HEK293 (cell line): ENCODE measurements around the gene SERPINB5.

Source experiments
- CTCF ChIA-PET: fragments of 350-600 bp; formaldehyde crosslinking; extraction: SDS; loops from one replicate; lab custom pipeline; 2021; ENCODE audit warnings: antibody characterized with exemption; lab: Yijun Ruan, JAX
- POLR2A ChIA-PET: fragments of 300-600 bp; formaldehyde crosslinking; extraction: SDS; loops from one replicate; lab custom pipeline; 2020; ENCODE audit warnings: antibody characterized with exemption, inconsistent platforms; lab: Yijun Ruan, JAX
- H3K27ac ChIP-seq: fragments of 200-500 bp; sonication (Bioruptor generic); 2 replicates; pipeline ENCODE4 v1.5.1; 2014; ENCODE audit warnings: low read depth, low read length, control low read depth, inconsistent platforms; ENCODE audit errors: extremely low read depth
- H3K36me3 ChIP-seq, 2 experiments: fragments of 200-500 bp in 1 of 2; sonication (Bioruptor generic) in 1 of 2; 1 replicate in 1 of 2; 2 replicates in 1 of 2; pipeline ENCODE4 v1.5.1; 2014 to 2017; ENCODE audit warnings: inconsistent platforms in 2 of 2, low read length in 2 of 2; ENCODE audit not compliant: control insufficient read depth in 2 of 2, insufficient read depth in 1 of 2
- H3K4me1 ChIP-seq: fragments of 200-500 bp; sonication (Bioruptor generic); 2 replicates; pipeline ENCODE4 v1.5.1; 2014; ENCODE audit warnings: mild to moderate bottlenecking, low read length, inconsistent platforms; ENCODE audit not compliant: control insufficient read depth, insufficient read depth
- H3K4me3 ChIP-seq: 2 replicates; pipeline ENCODE4 v1.5.1; 2011; ENCODE audit warnings: low read depth, mild to moderate bottlenecking, control low read depth, low read length, moderate library complexity
- H3K9me3 ChIP-seq: fragments of 200-500 bp; sonication (Bioruptor generic); 2 replicates; pipeline ENCODE4 v1.5.1; 2014; ENCODE audit warnings: low read depth, low read length, inconsistent platforms; ENCODE audit not compliant: control insufficient read depth, insufficient read depth
- BCL11B ChIP-seq: fragments of 450-650 bp; formaldehyde crosslinking; IDR thresholded peaks from 2 replicates; pipeline ENCODE4 v1.5.1; 2016; ENCODE audit warnings: low read depth, missing biosample characterization, missing genetic modification characterization
- CTCF ChIP-seq: fragments of 450-650 bp; formaldehyde crosslinking; IDR thresholded peaks from 2 replicates; pipeline ENCODE4 v1.5.1; 2016; ENCODE audit warnings: missing biosample characterization, missing genetic modification characterization
- EGR2 ChIP-seq: fragments of 450-650 bp; formaldehyde crosslinking; IDR thresholded peaks from 2 replicates; pipeline ENCODE4 v1.5.1; 2016; ENCODE audit warnings: low read depth, missing biosample characterization, missing genetic modification characterization
- MZF1 ChIP-seq: fragments of 450-650 bp; formaldehyde crosslinking; IDR thresholded peaks from 2 replicates; pipeline ENCODE4 v1.5.1; 2017; ENCODE audit warnings: missing biosample characterization, missing genetic modification characterization, borderline replicate concordance
- OSR2 ChIP-seq: fragments of 450-650 bp; formaldehyde crosslinking; IDR thresholded peaks from 2 replicates; pipeline ENCODE4 v1.5.1; 2016; ENCODE audit warnings: missing biosample characterization, missing genetic modification characterization
- SCRT2 ChIP-seq: fragments of 450-650 bp; formaldehyde crosslinking; IDR thresholded peaks from 2 replicates; pipeline ENCODE4 v1.5.1; 2016; ENCODE audit warnings: missing biosample characterization, missing genetic modification characterization
- TCF7L2 ChIP-seq: IDR thresholded peaks from 2 replicates; pipeline ENCODE4 v1.6.1; 2011; ENCODE audit warnings: low read depth, mild to moderate bottlenecking, inconsistent platforms, low read length, moderate library complexity, borderline replicate concordance
- TSHZ1 ChIP-seq: fragments of 450-650 bp; formaldehyde crosslinking; IDR thresholded peaks from 2 replicates; pipeline ENCODE4 v1.5.1; 2016; ENCODE audit warnings: missing biosample characterization, missing genetic modification characterization, borderline replicate concordance
- ZBTB26 ChIP-seq: fragments of 450-650 bp; formaldehyde crosslinking; optimal IDR thresholded peaks from 2 replicates; pipeline ENCODE3; 2016; ENCODE audit warnings: missing biosample characterization, mild to moderate bottlenecking, missing genetic modification characterization
- ZBTB48 ChIP-seq: fragments of 450-650 bp; formaldehyde crosslinking; IDR thresholded peaks from 2 replicates; pipeline ENCODE4 v1.5.1; 2016; ENCODE audit warnings: missing biosample characterization, missing genetic modification characterization
- ZBTB49 ChIP-seq: fragments of 450-650 bp; formaldehyde crosslinking; IDR thresholded peaks from 2 replicates; pipeline ENCODE4 v1.5.1; 2016; ENCODE audit warnings: missing biosample characterization, missing genetic modification characterization, low read depth
- ZBTB8A ChIP-seq: fragments of 450-650 bp; formaldehyde crosslinking; IDR thresholded peaks from 2 replicates; pipeline ENCODE4 v1.5.1; 2016; ENCODE audit warnings: missing biosample characterization, missing genetic modification characterization
- ZNF121 ChIP-seq: fragments of 450-650 bp; formaldehyde crosslinking; IDR thresholded peaks from 2 replicates; pipeline ENCODE4 v1.5.1; 2016; ENCODE audit warnings: missing biosample characterization, missing genetic modification characterization
- ZNF140 ChIP-seq: fragments of 450-650 bp; formaldehyde crosslinking; IDR thresholded peaks from 2 replicates; pipeline ENCODE4 v1.5.1; 2016; ENCODE audit warnings: missing biosample characterization, missing genetic modification characterization
- ZNF148 ChIP-seq: fragments of 450-650 bp; formaldehyde crosslinking; IDR thresholded peaks from 2 replicates; pipeline ENCODE4 v1.5.0; 2017; ENCODE audit warnings: missing biosample characterization, missing genetic modification characterization, borderline replicate concordance
- ZNF169 ChIP-seq: fragments of 450-650 bp; formaldehyde crosslinking; IDR thresholded peaks from 2 replicates; pipeline ENCODE4 v1.5.1; 2016; ENCODE audit warnings: missing biosample characterization, missing genetic modification characterization
- ZNF311 ChIP-seq: fragments of 450-650 bp; formaldehyde crosslinking; IDR thresholded peaks from 2 replicates; pipeline ENCODE4 v1.5.1; 2017; ENCODE audit warnings: missing biosample characterization, missing genetic modification characterization, borderline replicate concordance
- ZNF404 ChIP-seq: fragments of 450-650 bp; formaldehyde crosslinking; IDR thresholded peaks from 2 replicates; pipeline ENCODE4 v1.5.1; 2017; ENCODE audit warnings: missing biosample characterization, missing genetic modification characterization
- ZNF654 ChIP-seq: fragments of 450-650 bp; formaldehyde crosslinking; IDR thresholded peaks from 2 replicates; pipeline ENCODE4 v1.5.1; 2016; ENCODE audit warnings: low read depth, missing biosample characterization, missing genetic modification characterization
- ZNF704 ChIP-seq: fragments of 450-650 bp; formaldehyde crosslinking; IDR thresholded peaks from 2 replicates; pipeline ENCODE4 v1.5.1; 2016; ENCODE audit warnings: missing biosample characterization, missing genetic modification characterization
- ZNF747 ChIP-seq: fragments of 450-650 bp; formaldehyde crosslinking; IDR thresholded peaks from 2 replicates; pipeline ENCODE4 v1.5.1; 2016; ENCODE audit warnings: missing biosample characterization, missing genetic modification characterization

Gene SERPINB5

GRCh38 chr18:63495675-63496074, 18.9 kb downstream of the SERPINB5 start:
- ChIA-PET POLR2A (no interaction called here), CTCF (interaction anchor here (1.0 kb wide), 1 partner anchor 16 kb away, joined by 3 read pairs; no protein-coding TSS in a partner anchor)
- H3K9me3 ChIP-seq: no peaks in the 10 kb centered on the region
- H3K4me1 ChIP-seq: no peaks in the 10 kb centered on the region
- TF ChIP-seq ZNF311 (no peak), ZNF140 (tag by site-specific recombination) (no peak), ZBTB8A (no peak), MZF1 (tag by site-specific recombination) (no peak), ZBTB26 (tag by site-specific recombination) (no peak), ZNF747 (no peak), ZNF404 (tag by site-specific recombination) (no peak), BCL11B (tag by site-specific recombination) (no peak), TCF7L2 (no peak), ZBTB48 (tag by site-specific recombination) (no peak), TSHZ1 (tag by site-specific recombination) (no peak), OSR2 (tag by site-specific recombination) (no peak)
- TF ChIP-seq, all 188 proteins: peak for 0
- Histone ChIP-seq H3K4me3 (no peak overlapping the region), H3K36me3 (no peaks in the 10 kb centered on the region), H3K27ac (no peak overlapping the region)

- ChIA-PET CTCF (interaction anchor here (0.6 to 4.5 kb wide), 25 partner anchors 8 to 816 kb away, joined by 3 to 30 read pairs (median 4); no protein-coding TSS in a partner anchor), POLR2A (no interaction called here)
- Histone ChIP-seq H3K4me1 (no peaks in the 10 kb centered on the region), H3K36me3 (no peaks in the 10 kb centered on the region), H3K4me3 (no peak overlapping the region), H3K9me3 (no peaks in the 10 kb centered on the region), H3K27ac (no peak overlapping the region)
- TF ChIP-seq EGR2 (tag by site-specific recombination) (no peak), ZNF704 (no peak), ZNF148 (tag by site-specific recombination) (no peak), ZNF654 (tag by site-specific recombination) (peak; percentile 43), CTCF (tag by site-specific recombination) (0 out of 2 replicates have a peak, but pooled peaks have one; percentile 27), ZNF169 (tag by site-specific recombination) (no peak), ZNF121 (peak; percentile 86), SCRT2 (tag by site-specific recombination) (no peak), ZBTB49 (tag by site-specific recombination) (no peak)
Measured at GRCh38 chr18:63505566-63506335, 29.0 kb downstream of the SERPINB5 start.
